ENCODE results near the gene INVS. TPM values are rescaled to one million over a fixed set of nuclear protein-coding genes. Genes with fewer than 3 reads are reported as not detected.
"Not testable (repeated sequence)": the region's sequence is repeated elsewhere in the genome, so short reads cannot be mapped to it uniquely, and the experiment has no call there.

The INVS gene
- total and polyA plus RNA-seq, 2 of the 13 experiments (the other 11 are each of a cell fraction or from before 2014, with no cell fraction given): 11.3 to 16.3 TPM

- BruUV-seq (replicated peaks); FAIRE-seq; CTCF ChIA-PET (ENCODE audit: low intra/inter-chr PET ratio, low total read pairs); POLR2A ChIA-PET; H3K4me1 ChIP-seq (ENCODE audit: insufficient read depth, low read length); H3K4me3 ChIP-seq (replicated peaks in 1 of 3; ENCODE audit: insufficient read depth in 1 of 3, low read depth in 2 of 3, low read length in 3 of 3); H4K20me1 ChIP-seq (ENCODE audit: insufficient read depth, low read length); intact Hi-C loops (cut with micrococcal nuclease; ENCODE audit: unreplicated experiment); H2AFZ ChIP-seq (ENCODE audit: low read length); H3K9me3 ChIP-seq (ENCODE audit: low read length); H3K36me3 ChIP-seq (replicated peaks in 1 of 2; ENCODE audit: control insufficient read depth in 1 of 2, insufficient read depth in 2 of 2, low read length in 2 of 2); H3K27ac ChIP-seq (ENCODE audit: extremely low read length, insufficient read depth, low read length); DNase-seq (ENCODE audit: low spot score); H3K27me3 ChIP-seq (ENCODE audit: control insufficient read depth in 1 of 2, insufficient read depth in 2 of 2, low read length in 2 of 2); ATAC-seq; H3K9ac ChIP-seq (ENCODE audit: insufficient read depth, low read depth, low read length); H3K4me2 ChIP-seq (ENCODE audit: low read depth, low read length); in situ Hi-C loops (cut with HindIII; ENCODE audit: extremely low pct_ligation_motif_present, low pct_unique_long_range_greater_than_20kb); H3K79me2 ChIP-seq (ENCODE audit: insufficient read depth, low read length): not testable (repeated sequence)
- WGBS (ENCODE audit: low lambda C conversion rate): over 99% methylated on average over 9 of the region's 9 CpGs
These were observed 42.8 kb downstream of the INVS start for GRCh38 chr9:100141862-100142261.

- CTCF ChIA-PET (ENCODE audit: low intra/inter-chr PET ratio, low total read pairs); H2AFZ ChIP-seq (ENCODE audit: low read length); H3K79me2 ChIP-seq (ENCODE audit: insufficient read depth, low read length); H3K4me3 ChIP-seq (replicated peaks in 1 of 3; ENCODE audit: insufficient read depth in 1 of 3, low read depth in 2 of 3, low read length in 3 of 3); H3K9ac ChIP-seq (ENCODE audit: insufficient read depth, low read depth, low read length); DNase-seq (ENCODE audit: low spot score); POLR2A ChIA-PET; H3K36me3 ChIP-seq (replicated peaks in 1 of 2; ENCODE audit: control insufficient read depth in 1 of 2, insufficient read depth in 2 of 2, low read length in 2 of 2); BruUV-seq (replicated peaks); intact Hi-C loops (cut with micrococcal nuclease; ENCODE audit: unreplicated experiment); H3K4me2 ChIP-seq (ENCODE audit: low read depth, low read length); in situ Hi-C loops (cut with HindIII; ENCODE audit: extremely low pct_ligation_motif_present, low pct_unique_long_range_greater_than_20kb); H3K4me1 ChIP-seq (ENCODE audit: insufficient read depth, low read length); H3K27me3 ChIP-seq (ENCODE audit: control insufficient read depth in 1 of 2, insufficient read depth in 2 of 2, low read length in 2 of 2); ATAC-seq; FAIRE-seq; H3K9me3 ChIP-seq (ENCODE audit: low read length); H4K20me1 ChIP-seq (ENCODE audit: insufficient read depth, low read length); H3K27ac ChIP-seq (ENCODE audit: extremely low read length, insufficient read depth, low read length): not testable (repeated sequence)
- 95% methylated on average over 15 of the region's 15 CpGs for WGBS (ENCODE audit: low lambda C conversion rate)
These were observed 46.3 kb downstream of the INVS start for GRCh38 chr9:100145167-100145934.

GRCh38 chr9:100145976-100146375 is 46.9 kb downstream of the INVS start:
- H4K20me1 ChIP-seq (ENCODE audit: insufficient read depth, low read length); FAIRE-seq; intact Hi-C loops (cut with micrococcal nuclease; ENCODE audit: unreplicated experiment); H3K36me3 ChIP-seq (replicated peaks in 1 of 2; ENCODE audit: control insufficient read depth in 1 of 2, insufficient read depth in 2 of 2, low read length in 2 of 2); BruUV-seq (replicated peaks); H3K9me3 ChIP-seq (ENCODE audit: low read length); H3K4me3 ChIP-seq (replicated peaks in 1 of 3; ENCODE audit: insufficient read depth in 1 of 3, low read depth in 2 of 3, low read length in 3 of 3); H3K9ac ChIP-seq (ENCODE audit: insufficient read depth, low read depth, low read length); POLR2A ChIA-PET; H3K79me2 ChIP-seq (ENCODE audit: insufficient read depth, low read length); H3K4me2 ChIP-seq (ENCODE audit: low read depth, low read length); DNase-seq (ENCODE audit: low spot score); H3K4me1 ChIP-seq (ENCODE audit: insufficient read depth, low read length); ATAC-seq; in situ Hi-C loops (cut with HindIII; ENCODE audit: extremely low pct_ligation_motif_present, low pct_unique_long_range_greater_than_20kb); H3K27ac ChIP-seq (ENCODE audit: extremely low read length, insufficient read depth, low read length); CTCF ChIA-PET (ENCODE audit: low intra/inter-chr PET ratio, low total read pairs); H2AFZ ChIP-seq (ENCODE audit: low read length); H3K27me3 ChIP-seq (ENCODE audit: control insufficient read depth in 1 of 2, insufficient read depth in 2 of 2, low read length in 2 of 2): not testable (repeated sequence)
- 92% methylated on average over 8 of the region's 8 CpGs for WGBS (ENCODE audit: low lambda C conversion rate)

Measured in HepG2 (cell line).